Progenitor cell of endocrine pancreas (in vitro differentiated cells): ENCODE results near the gene BHLHE40. TPM values are rescaled to one million over a fixed set of nuclear protein-coding genes. Genes with fewer than 3 reads are reported as not detected.

Experiments used
- DNase-seq: peaks from one replicate; pipeline ENCODE4 v3.0.0; 2021; ENCODE audit warnings: low spot score; ENCODE audit not compliant: unreplicated experiment
- H3K27ac Mint-ChIP-seq: 2 replicates; pipeline ENCODE4 v1.8.0; 2021; ENCODE audit warnings: mild to moderate bottlenecking, moderate library complexity, mixed read lengths
- H3K27me3 Mint-ChIP-seq: 2 replicates; pipeline ENCODE4 v1.8.0; 2021; ENCODE audit warnings: mixed read lengths
- H3K36me3 Mint-ChIP-seq: 2 replicates; pipeline ENCODE4 v1.8.0; 2022; ENCODE audit warnings: mixed read lengths; ENCODE audit not compliant: insufficient read depth
- H3K4me1 Mint-ChIP-seq: 2 replicates; pipeline ENCODE4 v1.8.0; 2021; ENCODE audit warnings: low read depth, mixed read lengths
- H3K4me3 Mint-ChIP-seq: 2 replicates; pipeline ENCODE4 v1.8.0; 2021; ENCODE audit warnings: low read depth, mild to moderate bottlenecking, moderate library complexity, mixed read lengths
- H3K9me3 Mint-ChIP-seq: 2 replicates; pipeline ENCODE4 v1.8.0; 2021; ENCODE audit warnings: low read depth, mixed read lengths
- long read RNA-seq: library from polyadenylated mRNA; unstranded; transcript quantifications from one replicate; pipeline ENCODE4 v2.0.0, GENCODE V29; 2020
- total RNA-seq: library from RNA; stranded (reverse); gene quantifications from 2 replicates; pipeline ENCODE4 v1.2.1, GENCODE V29; 2021
- TF ChIP-seq, protein P1 (sequence below): fragments of 200-600 bp; sonication (generic); IDR thresholded peaks from one replicate; pipeline ENCODE4 v1.5.0; 2021; ENCODE audit warnings: antibody characterized with exemption, mild to moderate bottlenecking; ENCODE audit not compliant: unreplicated experiment

Gene BHLHE40
- total RNA-seq, result 1.1 and 1.3 TPM in 2 replicates
- long read RNA-seq, partial matches to known transcripts, result 0 of 2 reads
- long read RNA-seq, other reads (novel, unspliced or antisense), result 0 of 2 reads

DNA sequence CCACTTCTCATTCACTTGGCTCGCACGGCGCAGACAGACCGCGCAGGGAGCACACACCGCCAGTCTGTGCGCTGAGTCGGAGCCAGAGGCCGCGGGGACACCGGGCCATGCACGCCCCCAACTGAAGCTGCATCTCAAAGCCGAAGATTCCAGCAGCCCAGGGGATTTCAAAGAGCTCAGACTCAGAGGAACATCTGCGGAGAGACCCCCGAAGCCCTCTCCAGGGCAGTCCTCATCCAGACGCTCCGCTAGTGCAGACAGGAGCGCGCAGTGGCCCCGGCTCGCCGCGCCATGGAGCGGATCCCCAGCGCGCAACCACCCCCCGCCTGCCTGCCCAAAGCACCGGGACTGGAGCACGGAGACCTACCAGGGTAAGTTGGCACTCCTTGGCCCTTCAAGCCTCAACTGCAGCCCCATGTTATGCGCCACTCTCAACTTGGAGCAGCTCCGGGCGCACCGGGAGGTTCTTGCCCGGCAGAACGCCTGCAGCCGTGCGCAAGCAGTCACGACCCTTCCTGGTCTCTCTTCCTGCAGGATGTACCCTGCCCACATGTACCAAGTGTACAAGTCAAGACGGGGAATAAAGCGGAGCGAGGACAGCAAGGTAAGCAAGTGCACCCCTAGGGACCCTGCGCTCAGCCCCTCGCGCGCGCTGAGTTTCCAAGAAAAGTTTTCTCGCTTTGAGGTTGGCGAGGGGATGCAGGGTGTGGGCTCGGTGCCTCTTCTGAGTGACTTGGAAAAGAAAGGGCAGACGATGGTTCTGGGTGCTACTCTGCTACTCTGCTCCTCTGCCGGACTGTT is at the start of gene BHLHE40:
Gene BHLHE40 (plus strand): TSS at position 10 of the 801 bp plus-strand sequence. CDS start 282 bp downstream, at position 292.
- peak within 1 kb of the TSS; percentile 72 for H3K4me3 Mint-ChIP-seq
- no peak within 1 kb of the TSS for H3K27ac Mint-ChIP-seq
- peaks cover 22% of the 10 kb centered on the region for H3K4me1 Mint-ChIP-seq

GRCh38 chr3:4930501-4930900 is 48.7 kb upstream of the BHLHE40 start:
- no peak overlapping the region for H3K27ac Mint-ChIP-seq
- no peaks in the 10 kb centered on the region for H3K9me3 Mint-ChIP-seq
- TF ChIP-seq, protein P1, sequence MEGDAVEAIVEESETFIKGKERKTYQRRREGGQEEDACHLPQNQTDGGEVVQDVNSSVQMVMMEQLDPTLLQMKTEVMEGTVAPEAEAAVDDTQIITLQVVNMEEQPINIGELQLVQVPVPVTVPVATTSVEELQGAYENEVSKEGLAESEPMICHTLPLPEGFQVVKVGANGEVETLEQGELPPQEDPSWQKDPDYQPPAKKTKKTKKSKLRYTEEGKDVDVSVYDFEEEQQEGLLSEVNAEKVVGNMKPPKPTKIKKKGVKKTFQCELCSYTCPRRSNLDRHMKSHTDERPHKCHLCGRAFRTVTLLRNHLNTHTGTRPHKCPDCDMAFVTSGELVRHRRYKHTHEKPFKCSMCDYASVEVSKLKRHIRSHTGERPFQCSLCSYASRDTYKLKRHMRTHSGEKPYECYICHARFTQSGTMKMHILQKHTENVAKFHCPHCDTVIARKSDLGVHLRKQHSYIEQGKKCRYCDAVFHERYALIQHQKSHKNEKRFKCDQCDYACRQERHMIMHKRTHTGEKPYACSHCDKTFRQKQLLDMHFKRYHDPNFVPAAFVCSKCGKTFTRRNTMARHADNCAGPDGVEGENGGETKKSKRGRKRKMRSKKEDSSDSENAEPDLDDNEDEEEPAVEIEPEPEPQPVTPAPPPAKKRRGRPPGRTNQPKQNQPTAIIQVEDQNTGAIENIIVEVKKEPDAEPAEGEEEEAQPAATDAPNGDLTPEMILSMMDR, result no peak
- H3K4me1 Mint-ChIP-seq, result no peaks in the 10 kb centered on the region
- DNase-seq, result no peak
- no peak overlapping the region for H3K4me3 Mint-ChIP-seq
- no peaks in the 10 kb centered on the region for H3K27me3 Mint-ChIP-seq
- H3K36me3 Mint-ChIP-seq, result no peaks in the 10 kb centered on the region

More for the DNA sequence above, at the start of gene BHLHE40:
- Mint-ChIP-seq H3K36me3 (no peaks in the 10 kb centered on the region), H3K9me3 (no peaks in the 10 kb centered on the region), H3K27me3 (peaks cover 82% of the 10 kb centered on the region)
- TF ChIP-seq, protein P1, result no peak
- no peak for DNase-seq

GRCh38 chr3:4934050-4934449 is 45.2 kb upstream of the BHLHE40 start:
- no peak for DNase-seq
- Mint-ChIP-seq H3K27me3 (peaks cover 7% of the 10 kb centered on the region), H3K4me3 (no peak overlapping the region), H3K27ac (no peak overlapping the region), H3K36me3 (no peaks in the 10 kb centered on the region), H3K4me1 (no peaks in the 10 kb centered on the region), H3K9me3 (no peaks in the 10 kb centered on the region)
- TF ChIP-seq, protein P1, result no peak

DNA sequence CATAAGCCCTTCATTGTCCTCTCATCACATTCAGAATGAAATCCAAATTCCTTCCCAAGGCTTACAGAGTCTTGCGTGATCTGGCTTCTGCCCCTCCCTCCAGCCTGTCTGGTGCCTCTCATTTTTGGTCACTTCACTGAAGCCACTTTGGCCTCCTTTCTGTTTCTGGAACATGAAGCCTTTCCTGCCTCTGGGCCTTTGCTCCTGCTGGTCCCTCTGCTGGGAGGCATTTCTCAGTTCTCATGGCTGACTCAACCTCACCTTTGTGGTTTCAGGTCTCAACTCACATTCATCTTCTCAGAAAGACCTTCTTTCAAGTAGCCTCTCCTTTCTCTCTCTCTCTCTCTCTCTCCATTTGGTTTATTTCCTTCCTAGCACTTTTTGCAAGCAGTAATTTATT is 43.9 kb upstream of the BHLHE40 start:
- H3K4me3 Mint-ChIP-seq, result no peak overlapping the region
- peak overlapping the region; percentile 75 for H3K27ac Mint-ChIP-seq
- H3K27me3 Mint-ChIP-seq, result peaks cover 7% of the 10 kb centered on the region
- no peak for DNase-seq
- no peaks in the 10 kb centered on the region for H3K36me3 Mint-ChIP-seq
- H3K9me3 Mint-ChIP-seq, result no peaks in the 10 kb centered on the region
- TF ChIP-seq, protein P1, result no peak
- H3K4me1 Mint-ChIP-seq, result no peaks in the 10 kb centered on the region

DNA sequence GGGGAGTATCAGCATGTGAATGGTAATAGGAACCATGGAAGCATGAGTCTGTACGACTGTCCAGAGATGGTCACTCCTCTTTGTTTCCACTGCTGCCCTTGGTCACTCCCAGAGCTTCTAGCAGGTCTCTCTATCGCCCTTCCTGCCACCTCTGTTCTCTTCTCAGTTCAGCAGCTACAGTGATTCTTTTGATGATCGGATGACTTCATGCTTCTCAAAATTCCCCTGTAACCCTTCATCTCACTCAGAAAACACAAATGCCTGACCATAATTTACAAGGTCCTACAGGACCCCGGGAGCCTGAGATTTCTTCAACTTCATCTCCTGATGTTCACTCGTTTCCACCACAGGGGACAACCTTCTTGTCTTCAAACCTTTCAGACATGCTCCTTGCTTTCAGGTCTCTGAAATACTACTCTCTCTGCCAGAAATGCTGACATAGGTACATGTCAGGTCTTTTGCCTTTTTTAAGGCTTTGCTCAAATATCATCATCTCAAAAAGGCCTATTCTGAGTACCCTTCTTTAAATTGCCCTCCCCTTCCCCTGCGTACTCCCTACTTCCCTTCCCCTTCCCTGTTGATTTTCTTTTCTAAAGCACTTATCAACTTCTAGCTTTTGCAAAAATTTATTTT is 42.1 kb upstream of the BHLHE40 start:
- Mint-ChIP-seq H3K4me3 (no peak overlapping the region), H3K4me1 (no peaks in the 10 kb centered on the region), H3K36me3 (no peaks in the 10 kb centered on the region), H3K9me3 (no peaks in the 10 kb centered on the region), H3K27ac (no peak overlapping the region), H3K27me3 (peaks cover 7% of the 10 kb centered on the region)
- DNase-seq, result no peak
- TF ChIP-seq, protein P1, result no peak
